Measurements from ENCODE around the gene FKBP1B.
"Not testable (repeated sequence)": the region's sequence is repeated elsewhere in the genome, so short reads cannot be mapped to it uniquely, and the experiment has no call there.

The FKBP1B gene

DNA sequence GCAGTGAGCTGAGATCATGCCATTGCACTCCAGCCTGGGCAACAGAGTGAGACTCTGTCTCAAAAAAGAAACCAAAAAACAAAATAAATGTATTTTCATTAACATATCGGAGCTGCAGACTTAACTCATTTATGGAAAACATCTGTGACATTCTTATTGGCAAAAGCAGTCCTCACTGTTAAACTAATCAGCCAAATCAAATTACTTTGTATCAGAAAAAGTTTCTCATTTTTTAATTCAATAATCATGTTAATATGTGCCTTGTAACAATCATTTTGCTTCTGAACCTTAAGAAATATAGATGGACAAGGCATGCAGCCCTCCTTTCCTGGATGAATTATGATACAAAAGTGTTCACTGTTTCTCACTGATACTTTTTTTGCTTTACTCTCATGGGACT, 53.1 kb downstream of the FKBP1B start:
- no peak for DNase-seq (ENCODE audit: low spot score)

DNA sequence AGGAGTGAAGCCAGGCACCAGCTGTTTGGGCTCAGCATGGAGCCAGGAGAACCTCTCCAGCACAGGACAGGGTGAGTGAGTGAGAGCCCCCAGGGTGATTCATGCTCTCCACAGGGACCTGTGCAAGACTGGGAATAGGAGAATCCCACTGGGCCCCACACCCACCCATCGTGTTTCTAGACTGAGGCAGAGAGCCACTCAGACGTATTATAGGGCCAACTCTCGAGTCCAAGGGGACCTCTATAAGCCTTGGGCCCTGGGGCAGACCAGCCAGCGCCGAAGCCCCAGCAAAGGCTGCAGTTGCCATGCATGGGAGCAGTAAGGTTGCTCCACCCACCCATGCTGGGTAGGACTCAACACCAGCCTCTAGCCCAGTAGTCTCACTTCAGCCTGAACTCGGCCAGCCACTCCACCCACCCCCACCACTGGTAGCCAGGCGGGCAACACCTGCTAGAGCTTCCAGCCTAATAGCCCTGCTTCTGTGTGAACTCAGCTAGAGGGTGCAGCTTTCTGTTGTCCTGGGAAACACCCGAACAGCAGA, 54.6 kb downstream of the FKBP1B start:
- DNase-seq (ENCODE audit: low spot score), result no peak

DNA sequence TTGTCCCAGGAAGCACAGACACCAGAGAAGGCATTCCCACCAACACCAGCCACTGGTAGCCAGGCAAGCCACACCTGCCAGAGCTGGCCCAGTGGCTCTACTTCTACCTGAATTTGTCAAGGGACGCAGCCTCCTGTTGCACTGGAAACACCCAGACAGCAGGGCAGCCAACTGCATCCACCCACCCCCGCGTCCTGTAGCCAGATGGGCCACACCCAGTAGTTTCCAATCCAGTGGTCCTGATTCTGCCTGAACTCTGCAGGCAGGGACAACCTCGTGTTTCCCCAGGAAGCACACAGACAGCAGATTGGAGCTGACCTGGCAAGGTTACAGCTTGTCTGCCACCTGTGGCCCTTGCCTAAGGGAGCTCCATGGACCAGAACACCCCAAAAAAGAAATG, 55.4 kb downstream of the FKBP1B start:
- no peak for DNase-seq (ENCODE audit: low spot score)

DNA sequence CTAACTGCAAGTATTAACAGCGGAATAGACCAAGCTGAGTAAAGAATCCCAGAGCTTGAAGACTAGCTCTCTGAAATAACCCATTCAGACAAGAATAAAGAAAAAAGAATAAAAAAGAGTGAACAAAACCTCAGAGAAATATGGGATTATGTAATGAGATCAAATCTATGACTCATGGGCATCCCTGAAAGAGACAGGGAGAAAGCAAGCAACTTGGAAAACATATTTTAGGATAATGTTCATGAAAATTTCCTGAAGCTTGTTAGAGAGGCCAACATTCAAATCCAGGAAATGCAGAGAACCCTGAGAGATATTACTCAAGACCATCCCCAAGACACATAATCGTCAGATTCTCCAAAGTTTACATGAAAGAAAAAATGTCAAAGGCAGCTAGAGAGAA, 56.3 kb downstream of the FKBP1B start:
- no peak for DNase-seq (ENCODE audit: low spot score)

DNA sequence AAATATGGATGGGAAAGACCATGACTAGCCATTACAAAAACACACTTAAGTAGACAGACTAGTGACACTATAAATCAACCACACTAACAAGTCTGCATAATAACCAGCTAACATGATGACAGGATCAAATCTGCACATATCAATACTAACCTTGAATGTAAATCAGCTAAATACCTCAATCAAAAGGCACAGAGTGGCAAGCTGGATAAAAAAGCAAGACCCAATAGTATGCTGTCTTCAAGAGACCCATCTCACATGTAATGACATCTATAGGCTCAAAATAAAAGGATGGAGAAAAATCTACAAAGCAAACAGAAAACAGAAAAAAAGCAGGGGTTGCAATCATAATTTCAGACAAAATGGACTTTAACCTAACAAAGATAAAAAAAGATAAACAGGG, 57.2 kb downstream of the FKBP1B start:
- DNase-seq (ENCODE audit: low spot score), result no peak

DNA sequence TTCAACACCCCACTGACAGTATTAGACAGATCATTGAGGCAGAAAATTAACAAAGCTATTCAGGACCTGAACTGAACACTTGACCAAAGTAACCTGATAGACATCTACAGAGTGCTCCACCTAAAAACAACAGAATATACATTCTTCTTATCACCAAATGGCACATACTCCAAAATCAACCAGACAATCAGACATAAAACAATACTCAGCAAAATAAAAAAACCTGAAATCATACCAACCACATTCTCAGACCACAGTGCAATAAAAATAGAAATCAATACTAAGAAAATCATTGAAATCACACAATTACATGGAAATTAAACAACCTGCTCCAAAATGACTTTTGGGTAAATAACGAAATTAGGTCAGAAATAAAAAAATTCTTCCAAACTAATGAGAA, 57.8 kb downstream of the FKBP1B start:
- no peak for DNase-seq (ENCODE audit: low spot score)

DNA sequence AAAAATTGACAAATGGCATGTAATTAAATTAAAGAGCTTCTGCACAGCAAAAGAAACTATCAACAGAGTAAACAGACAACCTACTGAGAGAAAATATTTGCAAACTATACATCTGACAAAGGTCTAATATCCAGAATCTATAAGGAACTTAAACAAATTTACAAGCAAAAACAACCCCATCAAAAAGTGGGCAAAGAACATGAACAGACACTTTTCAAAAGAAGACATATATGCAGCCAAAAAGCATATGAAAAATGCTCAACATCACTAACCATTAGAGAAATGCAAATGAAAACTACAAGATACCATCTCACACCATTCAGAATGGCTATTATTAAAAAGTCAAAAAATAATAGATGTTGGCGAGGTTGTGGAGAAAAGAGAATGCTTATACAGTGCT, 59.9 kb downstream of the FKBP1B start:
- not testable (repeated sequence) for DNase-seq (ENCODE audit: low spot score)

DNA sequence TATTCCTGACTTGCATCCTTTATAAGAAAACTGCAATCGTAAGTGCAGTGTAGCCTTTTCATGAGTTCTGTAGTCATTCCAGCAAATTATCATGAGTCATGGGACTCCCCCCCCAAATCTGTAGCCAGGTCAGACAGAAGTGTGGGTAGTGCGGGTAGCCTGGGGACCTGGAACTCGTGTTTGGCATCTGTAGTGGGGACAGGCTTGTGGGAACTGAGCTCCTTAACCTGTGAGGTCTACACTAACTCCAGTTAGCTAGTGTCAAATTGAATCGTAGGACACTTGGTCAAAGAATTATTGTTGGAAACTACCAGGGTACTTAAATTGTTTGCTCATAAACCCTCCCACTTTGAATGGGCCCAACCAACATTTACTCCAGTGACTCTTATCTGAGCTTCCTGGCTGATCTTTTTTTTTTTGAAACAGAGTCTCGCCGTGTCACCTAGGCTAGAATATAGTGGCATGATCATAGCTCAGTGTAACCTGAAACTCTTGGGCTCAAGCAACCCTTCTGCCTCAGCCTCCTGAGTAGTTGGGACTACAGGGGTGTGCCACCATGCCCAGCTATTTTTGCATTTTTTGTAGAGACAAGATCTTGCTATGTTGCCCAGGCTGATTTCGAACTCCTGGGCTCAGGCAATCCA, 61.2 kb downstream of the FKBP1B start:
- DNase-seq (ENCODE audit: low spot score), result no peak

DNA sequence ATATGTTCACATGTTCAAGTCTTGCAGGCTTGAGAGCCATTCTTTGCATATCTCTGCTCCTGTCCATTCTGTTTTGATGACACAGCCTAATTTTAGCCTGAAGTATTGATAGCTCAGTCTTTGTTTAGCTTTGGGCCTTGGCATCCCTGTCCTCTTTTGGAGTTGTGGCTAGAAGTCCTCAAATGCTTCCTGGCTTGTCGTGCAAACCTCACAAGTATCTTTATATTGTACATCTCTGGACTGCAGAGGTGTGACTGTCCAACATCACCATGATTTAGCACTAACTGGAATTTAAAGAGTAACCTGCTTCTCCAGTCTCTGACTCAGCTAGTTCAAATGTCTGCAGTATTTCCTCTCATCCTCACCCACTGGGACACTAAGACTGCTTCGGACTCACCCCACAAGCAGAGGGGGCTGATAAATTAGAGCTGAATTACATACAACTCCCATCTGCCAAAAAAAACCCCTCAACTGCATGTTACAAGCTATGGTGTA, 61.9 kb downstream of the FKBP1B start:
- no peak for DNase-seq (ENCODE audit: low spot score)

All from NAMALWA (cell line).